KMS-11 (cell line): ENCODE data around the gene HYKK.

Experiments
- H2AFZ ChIP-seq: fragments of 200-600 bp; sonication (generic); 2 replicates; pipeline ENCODE4 v1.6.1; 2016; ENCODE audit warnings: antibody characterized with exemption, mixed run types, low read depth
- H3K27ac ChIP-seq: fragments of 200-600 bp; sonication (generic); 2 replicates; pipeline ENCODE4 v1.6.1; 2016; ENCODE audit warnings: mild to moderate bottlenecking, mixed run types
- H3K27me3 ChIP-seq: fragments of 200-600 bp; sonication (generic); 2 replicates; pipeline ENCODE4 v1.6.1; 2017; ENCODE audit warnings: mild to moderate bottlenecking, low read depth, mixed run types, moderate library complexity; ENCODE audit not compliant: insufficient read depth
- H3K36me3 ChIP-seq: fragments of 200-600 bp; sonication (generic); 2 replicates; pipeline ENCODE4 v1.6.1; 2017; ENCODE audit warnings: mild to moderate bottlenecking, mixed run types; ENCODE audit not compliant: insufficient read depth
- H3K4me1 ChIP-seq: fragments of 200-600 bp; sonication (generic); 2 replicates; pipeline ENCODE4 v1.6.1; 2016; ENCODE audit warnings: mild to moderate bottlenecking, low read depth, mixed run types; ENCODE audit not compliant: poor library complexity, severe bottlenecking
- H3K4me2 ChIP-seq: fragments of 200-600 bp; sonication (generic); 2 replicates; pipeline ENCODE4 v1.7.0; 2016; ENCODE audit warnings: mild to moderate bottlenecking, mixed run types
- H3K4me3 ChIP-seq: fragments of 200-600 bp; sonication (generic); IDR thresholded peaks from 2 replicates; pipeline ENCODE4 v1.6.1; 2017; ENCODE audit warnings: low read depth, low read length, mixed read lengths; ENCODE audit not compliant: insufficient read depth
- H3K79me2 ChIP-seq: fragments of 200-600 bp; sonication (generic); 2 replicates; pipeline ENCODE4 v1.6.1; 2016; ENCODE audit warnings: low read depth, mixed run types; ENCODE audit not compliant: insufficient read depth
- H3K9ac ChIP-seq: fragments of 200-600 bp; sonication (generic); 2 replicates; pipeline ENCODE4 v1.6.1; 2016; ENCODE audit warnings: mild to moderate bottlenecking, mixed run types
- H4K20me1 ChIP-seq: fragments of 200-600 bp; sonication (generic); 2 replicates; pipeline ENCODE4 v1.6.1; 2016; ENCODE audit warnings: mild to moderate bottlenecking, mixed run types; ENCODE audit not compliant: insufficient read depth
- CTCF ChIP-seq: fragments of 200-600 bp; sonication (generic); conservative IDR thresholded peaks from 2 replicates; pipeline ENCODE4 v1.6.1; 2017; ENCODE audit warnings: low read depth, mild to moderate bottlenecking, antibody characterized with exemption, low read length, moderate library complexity, mixed read lengths

HYKK gene

GRCh38 chr15:78506971-78507830, at the start of gene HYKK:
TSS of gene HYKK (plus strand) at chr15:78507577. CDS start at chr15:78513089, 5,512 bp downstream.
- peak within 1 kb of the TSS; percentile 73 for H2AFZ ChIP-seq
- H3K4me2 ChIP-seq, result peak within 1 kb of the TSS; percentile 91
- TF ChIP-seq CTCF, result no peak
- H3K4me3 ChIP-seq, result no peak within 1 kb of the TSS
- no peak within 1 kb of the TSS for H3K27ac ChIP-seq
- peaks cover 41% of the 10 kb centered on the region for H3K4me1 ChIP-seq
- H4K20me1 ChIP-seq, result no peaks in the 10 kb centered on the region
- H3K79me2 ChIP-seq, result peaks cover 6% of the 10 kb centered on the region; the same call in 1 of the 2 replicates
- peak within 1 kb of the TSS; percentile 25; the same call in 1 of the 2 replicates for H3K9ac ChIP-seq
- H3K27me3 ChIP-seq, result no peaks in the 10 kb centered on the region
- no peaks in the 10 kb centered on the region for H3K36me3 ChIP-seq

GRCh38 chr15:78460737-78461136, 46.6 kb upstream of the HYKK start:
- Histone ChIP-seq H3K4me3 (no peak overlapping the region), H3K9ac (no peak overlapping the region), H2AFZ (no peak overlapping the region), H3K27ac (no peak overlapping the region), H4K20me1 (no peaks in the 10 kb centered on the region), H3K4me2 (no peak overlapping the region), H3K27me3 (no peaks in the 10 kb centered on the region), H3K36me3 (peaks cover 9% of the 10 kb centered on the region; the same call in 1 of the 2 replicates), H3K4me1 (peaks cover 28% of the 10 kb centered on the region), H3K79me2 (peaks cover 75% of the 10 kb centered on the region)
- no peak for TF ChIP-seq CTCF

- Histone ChIP-seq H3K4me3 (no peak overlapping the region), H4K20me1 (no peaks in the 10 kb centered on the region), H3K9ac (no peak overlapping the region), H3K79me2 (peaks cover 69% of the 10 kb centered on the region), H3K4me2 (no peak overlapping the region), H2AFZ (no peak overlapping the region), H3K27ac (no peak overlapping the region), H3K36me3 (peaks cover 12% of the 10 kb centered on the region; the same call in 1 of the 2 replicates), H3K27me3 (no peaks in the 10 kb centered on the region), H3K4me1 (peaks cover 22% of the 10 kb centered on the region)
- no peak for TF ChIP-seq CTCF
Measured at GRCh38 chr15:78461171-78461888, 46.0 kb upstream of the HYKK start.

- Histone ChIP-seq H3K4me1 (no peaks in the 10 kb centered on the region), H4K20me1 (no peaks in the 10 kb centered on the region), H3K4me3 (no peak overlapping the region), H3K27me3 (no peaks in the 10 kb centered on the region), H2AFZ (no peak overlapping the region), H3K27ac (no peak overlapping the region), H3K9ac (no peak overlapping the region), H3K36me3 (peaks cover 23% of the 10 kb centered on the region), H3K4me2 (no peak overlapping the region), H3K79me2 (peaks cover 5% of the 10 kb centered on the region; the same call in 1 of the 2 replicates)
- TF ChIP-seq CTCF, result no peak
Measured at GRCh38 chr15:78469031-78469430, 38.3 kb upstream of the HYKK start.
